ENCODE measurements around the gene P4HA2.
"Not testable (repeated sequence)": the region's sequence is repeated elsewhere in the genome, so short reads cannot be mapped to it uniquely, and the experiment has no call there.

The P4HA2 gene

DNA sequence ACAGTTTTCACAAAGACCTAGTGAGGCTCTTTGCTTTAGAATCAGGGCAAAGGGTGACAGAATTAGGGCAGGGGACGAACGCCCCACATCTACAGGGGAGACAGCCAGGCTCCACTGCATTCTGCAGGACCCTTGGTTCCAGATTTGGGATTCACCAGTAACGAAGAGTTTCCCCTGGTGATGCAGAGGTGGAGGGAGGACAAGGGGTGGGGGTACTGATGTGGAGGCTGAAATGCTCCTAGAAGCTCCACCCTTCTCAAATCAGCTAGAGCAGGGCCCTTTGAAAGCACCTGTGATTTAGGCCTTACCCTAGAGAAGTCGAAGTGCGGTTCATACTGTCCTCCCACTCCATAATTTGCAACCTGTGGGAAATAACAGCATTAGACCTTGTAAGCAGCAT, 29.1 kb downstream of the P4HA2 start:
- DNase-seq: no peak

DNA sequence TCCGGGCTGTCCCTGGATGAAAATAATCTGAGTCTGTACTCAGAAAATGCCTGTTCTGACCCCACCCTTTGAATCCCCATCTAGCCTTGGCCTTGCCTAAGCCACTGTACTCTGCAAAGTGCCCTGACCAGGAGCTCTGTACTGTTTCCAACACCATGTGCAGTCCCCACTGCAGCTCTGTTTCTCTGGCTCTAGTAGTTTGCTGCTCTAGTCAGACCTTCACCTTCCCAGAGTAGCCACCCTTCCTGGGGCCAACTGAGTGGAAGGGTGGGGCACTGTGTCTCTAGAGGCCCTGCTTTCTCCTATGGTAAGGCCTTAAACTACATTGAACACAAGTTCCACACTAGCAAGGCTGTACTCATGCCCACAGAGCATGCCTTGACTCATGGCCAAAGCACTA, 31.9 kb downstream of the P4HA2 start:
- DNase-seq: no peak

DNA sequence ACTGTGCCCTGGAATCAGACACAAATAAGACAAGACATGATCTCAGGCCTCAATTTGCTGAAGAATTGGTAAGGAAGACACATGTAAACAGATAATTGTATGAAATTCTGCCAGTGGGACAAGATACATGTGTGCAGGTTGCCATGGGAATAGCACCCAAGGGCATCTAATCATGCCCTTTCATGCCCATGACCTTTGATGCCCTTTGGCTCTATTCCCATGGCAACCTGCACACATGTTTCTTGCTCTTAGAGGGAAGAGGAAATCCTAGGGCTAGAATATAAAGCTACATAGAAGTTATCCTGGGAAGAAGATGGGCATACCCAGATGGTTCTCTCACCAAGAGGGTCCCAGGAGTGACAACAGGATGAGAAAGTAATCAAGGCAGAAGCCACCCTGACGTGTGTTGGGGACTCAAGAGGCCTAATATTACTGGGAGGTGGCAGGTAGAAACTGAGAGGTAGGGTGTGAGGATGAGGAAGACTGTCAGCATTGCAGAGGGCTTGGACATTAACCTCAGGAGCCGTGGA, 34.4 kb downstream of the P4HA2 start:
- DNase-seq: no peak

DNA sequence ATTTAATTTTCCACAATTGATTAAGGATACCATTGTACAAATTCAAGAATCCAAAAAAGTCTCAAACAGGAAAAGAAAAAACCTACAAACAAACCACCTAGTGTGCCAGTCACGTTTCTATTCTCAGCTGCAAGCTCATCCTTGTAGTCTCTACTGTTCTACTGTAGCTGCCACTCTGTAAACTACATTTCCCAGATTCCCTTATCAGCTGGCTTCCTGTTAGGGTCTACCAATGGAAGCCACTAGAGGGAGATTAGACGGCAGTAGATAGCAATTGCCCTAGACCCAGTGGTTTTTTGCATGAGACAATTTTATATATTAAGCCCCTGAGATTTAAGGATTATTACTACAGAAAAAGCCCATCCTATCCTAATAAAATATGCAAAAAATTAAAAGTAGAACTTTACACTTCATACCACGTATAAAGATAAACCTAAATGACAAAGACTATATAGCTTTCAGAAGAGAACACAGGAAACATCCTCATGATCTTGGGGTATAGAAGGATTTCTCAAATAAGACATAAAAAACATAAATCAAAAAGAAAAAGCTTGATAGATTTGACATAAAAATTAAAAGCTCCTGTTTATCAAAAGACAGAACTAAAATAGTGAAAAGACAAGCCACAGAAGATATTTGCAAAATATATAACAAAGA, 37.4 kb downstream of the P4HA2 start:
- DNase-seq: no peak

DNA sequence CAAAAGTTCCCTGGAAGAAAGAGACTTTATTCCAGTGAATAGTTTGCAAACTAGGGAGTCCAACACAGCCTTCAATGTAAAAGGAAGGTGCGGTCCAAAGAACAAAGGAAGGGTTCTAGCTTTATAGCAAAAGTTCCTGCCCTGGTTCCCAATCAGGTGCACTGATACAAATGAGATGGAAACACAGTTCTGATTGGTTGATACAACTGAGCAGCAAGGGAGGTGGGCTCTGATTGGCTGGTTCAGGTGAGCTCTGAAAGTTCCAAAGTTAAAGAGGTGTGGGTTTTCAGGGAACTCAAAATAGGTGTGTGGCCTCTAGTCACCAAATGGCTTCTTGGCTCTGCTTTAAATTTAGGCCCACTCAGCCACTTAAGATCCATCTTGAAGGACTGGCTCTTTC, 43.1 kb downstream of the P4HA2 start:
- no peak for DNase-seq

DNA sequence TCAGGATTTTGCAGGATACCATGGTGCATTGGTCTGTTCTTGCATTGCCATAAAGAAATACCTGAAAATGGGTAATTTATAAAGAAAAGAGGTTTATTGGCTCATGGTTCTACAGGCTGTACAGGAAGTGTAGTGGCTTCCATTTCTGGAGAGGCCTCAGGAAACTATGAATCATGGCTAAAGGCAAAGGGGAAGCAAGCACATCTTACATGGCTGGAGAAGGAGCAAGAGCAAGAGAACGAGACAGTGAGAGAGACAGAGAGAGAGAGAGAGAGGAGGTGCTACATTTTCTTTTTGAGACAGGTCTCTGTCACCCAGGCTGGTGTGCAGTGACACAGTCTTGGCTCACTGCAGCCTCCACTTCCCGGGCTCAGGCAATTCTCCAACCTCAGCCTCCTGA, 43.9 kb downstream of the P4HA2 start:
- no peak for DNase-seq

DNA sequence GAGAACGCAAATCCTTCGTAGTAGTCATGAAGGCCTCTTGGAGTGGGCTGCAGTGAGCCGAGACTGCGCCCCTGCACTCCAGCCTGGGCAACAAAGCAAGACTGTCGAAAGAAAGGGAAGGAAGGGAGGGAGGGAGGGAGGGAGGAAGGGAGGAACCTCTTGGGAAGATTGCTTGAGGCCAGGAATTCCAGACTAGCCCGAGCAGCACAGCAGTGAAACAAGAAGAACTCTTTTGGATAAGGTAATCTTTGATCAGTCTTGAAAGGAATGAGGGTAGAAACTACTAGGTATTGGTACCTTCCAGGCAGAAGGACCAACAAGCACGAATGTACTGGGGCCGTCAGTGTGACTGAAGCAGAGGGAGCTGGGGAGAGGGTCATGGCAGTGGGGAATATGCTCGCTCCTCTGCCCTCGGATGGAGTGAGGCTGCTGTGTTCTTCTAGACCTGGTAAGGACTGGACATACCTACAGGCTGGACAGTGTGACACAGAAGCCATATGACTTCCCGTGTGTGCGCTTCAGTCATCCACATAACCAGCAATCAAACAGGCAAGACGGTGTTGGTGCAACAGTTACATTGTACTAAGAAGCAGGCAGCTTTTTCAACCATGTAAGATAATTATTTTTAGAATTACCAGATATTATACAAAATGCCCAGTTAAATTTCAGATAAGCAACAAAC, 45.2 kb downstream of the P4HA2 start:
- DNase-seq: peak; percentile 81

DNA sequence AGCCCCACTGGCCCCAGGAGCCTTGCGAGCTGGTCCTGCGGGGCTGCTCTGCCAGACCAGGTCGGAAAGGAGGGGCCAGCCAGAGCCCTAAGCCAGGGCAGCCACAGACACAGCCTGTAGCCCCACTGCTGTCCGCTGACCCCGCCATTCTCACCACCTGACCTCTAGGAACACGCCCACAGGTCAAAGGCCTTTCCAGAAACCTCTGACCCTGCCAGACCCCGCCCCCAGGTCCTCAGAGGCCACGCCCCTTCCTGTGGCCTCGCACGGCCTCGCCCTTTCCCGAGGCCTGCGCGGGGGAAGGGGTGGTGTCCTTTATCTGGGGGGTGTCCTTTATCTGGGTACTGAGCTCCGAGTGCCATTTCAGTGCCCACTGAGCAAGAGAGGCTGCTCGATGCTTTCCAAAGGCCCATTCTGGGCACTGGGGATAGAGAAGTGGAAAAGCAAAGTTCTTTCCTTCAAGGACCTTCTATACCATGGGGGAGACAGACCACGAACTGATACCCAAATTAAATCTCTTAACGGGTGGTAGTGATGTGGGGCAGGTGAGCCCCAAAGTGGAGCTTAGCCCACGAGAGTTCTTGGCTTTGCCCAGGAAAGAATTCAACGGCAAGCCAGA, 46.5 kb downstream of the P4HA2 start:
- no peak for DNase-seq

DNA sequence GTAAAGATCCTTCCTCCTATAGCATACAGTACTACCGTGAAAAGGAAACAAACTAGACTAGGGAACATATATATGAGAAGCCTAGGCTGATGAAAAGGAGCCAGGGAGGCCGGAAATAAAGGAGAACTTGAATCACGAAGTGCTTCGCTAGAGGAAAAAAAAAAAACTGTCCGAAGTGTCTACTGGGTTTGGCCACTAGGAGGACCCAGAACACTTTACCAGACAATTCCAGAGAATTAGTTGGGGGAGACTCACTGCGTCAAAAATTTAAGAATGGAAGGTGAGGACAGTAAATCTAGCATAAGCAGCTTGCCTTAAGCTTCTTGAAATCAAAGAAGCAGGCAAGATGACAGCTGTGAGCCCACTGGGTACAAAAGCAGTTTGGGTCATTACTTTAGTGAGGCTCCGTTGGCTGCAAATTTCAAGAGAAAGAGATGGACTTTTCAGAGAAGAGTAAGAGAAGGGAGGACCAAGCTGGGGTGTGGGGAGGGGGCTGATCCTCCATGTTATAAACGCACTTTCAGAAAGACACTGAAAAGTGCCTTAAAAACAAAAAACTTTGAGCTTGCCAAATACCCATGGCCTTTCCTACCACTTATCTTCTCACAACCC, 47.4 kb downstream of the P4HA2 start:
- DNase-seq: no peak

DNA sequence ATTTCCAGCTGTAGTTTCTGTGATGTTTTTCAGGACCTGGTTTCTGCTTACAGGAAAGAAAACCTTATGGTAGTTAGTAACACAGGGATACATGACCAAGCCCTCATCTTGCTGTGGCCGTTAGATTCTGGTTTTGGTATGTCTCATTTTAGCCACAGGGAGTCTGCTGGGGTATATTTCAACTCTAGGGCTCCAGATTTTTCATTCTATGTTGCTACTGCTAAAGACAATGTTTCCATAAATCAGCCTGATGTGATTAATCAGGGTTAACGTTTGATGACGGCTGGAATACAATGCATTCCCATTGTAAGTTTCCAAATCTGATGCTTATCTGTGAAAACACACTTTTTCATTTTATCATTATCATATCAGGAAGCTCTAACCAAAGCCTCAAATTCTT, 48.2 kb downstream of the P4HA2 start:
- DNase-seq: no peak

DNA sequence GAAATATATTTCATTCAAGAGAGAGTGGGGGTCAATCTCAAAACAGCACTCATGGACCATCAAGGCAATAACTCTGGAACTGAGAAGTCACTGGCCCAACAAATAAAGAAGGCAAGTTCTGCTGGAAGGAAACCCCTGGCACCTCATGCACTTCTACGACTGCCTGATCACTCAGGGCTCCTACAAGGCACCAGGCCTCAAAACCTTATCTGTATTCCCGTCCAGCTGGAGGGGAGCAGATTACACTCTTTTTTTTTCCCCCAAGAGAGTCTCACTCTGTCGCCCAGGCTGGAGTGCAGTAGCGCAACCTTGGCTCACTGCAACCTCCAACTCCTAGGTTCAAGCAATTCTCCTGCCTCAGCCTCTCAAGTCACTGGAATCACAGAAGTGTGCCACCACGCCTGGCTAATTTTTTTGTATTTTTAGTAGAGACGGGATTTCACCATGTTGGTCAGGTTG, 49.9 kb downstream of the P4HA2 start:
- no peak for DNase-seq

DNA sequence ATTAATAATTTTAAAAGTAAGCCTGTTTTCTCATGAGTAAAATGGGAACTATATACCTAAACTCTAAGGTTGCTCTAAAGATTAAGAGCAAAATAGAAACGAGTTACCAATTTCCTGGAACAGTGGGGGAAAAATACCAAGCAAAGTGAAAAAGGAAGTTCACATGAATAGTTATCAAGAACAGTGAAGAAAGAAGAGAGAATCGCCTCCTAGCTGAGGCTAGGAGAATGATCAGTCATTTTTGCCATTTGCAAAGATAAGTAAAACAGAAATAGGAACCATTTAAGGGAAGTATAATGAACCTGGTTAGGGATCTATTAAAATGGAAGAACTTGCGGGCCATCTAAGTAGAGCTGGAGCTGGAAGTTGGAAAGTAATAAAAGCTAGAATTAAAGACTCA, 50.7 kb downstream of the P4HA2 start:
- DNase-seq: no peak

DNA sequence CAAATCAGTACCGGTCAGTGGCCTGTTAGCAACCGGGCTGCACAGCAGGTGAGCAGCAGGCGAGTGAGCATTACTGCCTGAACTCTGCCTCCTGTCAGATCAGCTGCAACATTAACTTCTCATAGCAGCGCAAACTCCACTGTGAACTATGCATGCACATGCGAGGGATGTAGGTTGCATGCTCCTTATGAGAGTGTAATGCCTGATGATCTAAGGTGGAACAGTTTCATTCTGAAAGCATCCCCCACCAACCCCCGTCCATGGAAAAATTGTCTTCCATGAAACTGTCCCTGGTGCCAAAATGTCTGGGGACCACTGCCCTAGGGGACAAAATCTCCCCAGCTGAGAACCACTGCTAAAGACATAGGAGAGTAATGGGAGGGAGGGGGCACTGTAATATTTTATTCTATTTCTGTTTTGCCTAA, 51.1 kb downstream of the P4HA2 start:
- no peak for DNase-seq

DNA sequence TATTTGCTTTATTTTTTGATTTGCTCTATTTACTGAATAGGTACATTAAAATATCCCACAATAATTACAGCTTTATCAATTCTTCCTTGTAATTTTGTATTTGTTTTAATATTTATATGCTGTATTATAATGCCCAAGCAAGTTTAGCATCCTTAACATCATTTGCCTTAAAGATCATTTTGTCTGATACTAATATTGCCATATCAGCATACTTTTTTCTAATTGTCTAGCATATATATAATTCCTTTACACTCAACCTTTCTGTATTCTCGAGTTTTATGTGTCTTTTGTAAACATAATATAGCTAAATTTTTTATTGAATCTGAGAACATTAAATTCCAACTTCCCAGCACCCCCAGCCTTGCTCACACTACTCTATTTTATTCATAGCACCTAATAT, 64.7 kb downstream of the P4HA2 start:
- no peak for DNase-seq

DNA sequence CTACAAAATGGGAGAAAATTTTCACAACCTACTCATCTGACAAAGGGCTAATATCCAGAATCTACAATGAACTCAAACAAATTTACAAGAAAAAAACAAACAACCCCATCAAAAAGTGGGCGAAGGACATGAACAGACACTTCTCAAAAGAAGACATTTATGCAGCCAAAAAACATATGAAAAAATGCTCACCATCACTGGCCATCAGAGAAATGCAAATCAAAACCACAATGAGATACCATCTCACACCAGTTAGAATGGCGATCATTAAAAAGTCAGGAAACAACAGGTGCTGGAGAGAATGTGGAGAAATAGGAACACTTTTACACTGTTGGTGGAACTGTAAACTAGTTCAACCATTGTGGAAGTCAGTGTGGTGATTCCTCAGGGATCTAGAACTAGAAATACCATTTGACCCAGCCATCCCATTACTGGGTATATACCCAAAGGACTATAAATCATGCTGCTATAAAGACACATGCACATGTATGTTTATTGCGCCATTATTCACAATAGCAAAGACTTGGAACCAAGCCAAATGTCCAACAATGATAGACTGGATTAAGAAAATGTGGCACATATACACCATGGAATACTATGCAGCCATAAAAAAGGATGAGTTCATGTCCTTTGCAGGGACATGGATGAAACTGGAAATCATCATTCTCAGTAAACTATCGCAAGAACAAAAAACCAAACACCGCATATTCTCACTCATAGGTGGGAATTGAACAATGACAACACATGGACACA, 65.9 kb downstream of the P4HA2 start:
- not testable (repeated sequence) for DNase-seq

DNA sequence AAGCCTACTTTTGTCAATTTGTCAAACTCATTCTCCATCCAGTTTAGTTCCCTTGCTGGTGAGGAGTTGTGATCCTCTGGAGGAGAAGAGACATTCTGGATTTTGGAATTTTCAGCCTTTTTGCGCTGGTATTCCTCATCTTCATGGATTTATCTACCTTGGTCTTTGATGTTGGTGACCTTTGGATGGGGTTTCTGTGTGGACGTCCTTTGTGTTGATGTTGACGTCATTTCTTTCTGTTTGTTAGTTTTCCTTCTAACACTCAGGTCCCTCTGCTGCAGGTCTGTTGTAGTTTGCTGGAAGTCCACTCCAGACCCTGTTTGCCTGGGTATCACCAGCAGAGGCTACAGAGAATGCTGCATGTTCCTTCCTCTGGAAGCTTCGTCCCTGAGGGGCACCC, 71.2 kb downstream of the P4HA2 start:
- DNase-seq: no peak

DNA sequence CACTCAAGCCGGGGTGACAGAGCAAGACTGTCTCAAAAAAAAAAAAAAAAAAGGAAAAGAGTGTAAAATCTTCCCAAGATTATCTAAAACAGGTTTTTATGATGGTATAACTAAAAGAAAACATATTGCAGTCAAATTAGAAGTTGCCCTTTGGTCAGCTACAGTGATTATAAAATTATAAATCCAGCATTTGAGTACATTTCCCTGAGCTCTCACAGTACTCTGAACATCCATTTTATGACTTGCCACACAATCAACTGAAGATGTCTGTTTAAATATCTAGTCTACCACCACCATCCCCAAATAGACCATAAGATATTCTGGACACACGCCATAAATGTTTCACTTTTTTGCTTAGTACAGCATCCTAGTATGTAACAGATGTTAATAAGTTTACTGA, 77.1 kb downstream of the P4HA2 start:
- DNase-seq: no peak

DNA sequence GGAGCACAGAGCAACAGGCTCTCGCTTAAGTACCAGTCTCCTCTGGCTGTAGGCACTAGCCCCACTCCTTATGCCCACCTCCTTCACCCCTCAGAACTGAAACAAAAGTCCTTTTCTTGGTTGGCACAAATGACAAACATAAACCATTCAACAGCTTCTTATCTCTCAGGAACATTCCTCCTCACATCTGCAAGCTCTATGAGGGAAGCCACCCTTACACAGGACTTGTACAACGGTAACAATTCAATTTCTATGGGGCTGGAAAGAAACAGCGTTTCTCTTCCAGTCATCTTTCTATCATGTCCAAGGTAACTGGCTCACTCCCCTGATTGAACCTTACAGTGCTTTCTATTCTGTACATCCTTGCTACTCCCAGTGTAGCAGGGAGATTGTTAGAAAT, 80.0 kb downstream of the P4HA2 start:
- no peak for DNase-seq

DNA sequence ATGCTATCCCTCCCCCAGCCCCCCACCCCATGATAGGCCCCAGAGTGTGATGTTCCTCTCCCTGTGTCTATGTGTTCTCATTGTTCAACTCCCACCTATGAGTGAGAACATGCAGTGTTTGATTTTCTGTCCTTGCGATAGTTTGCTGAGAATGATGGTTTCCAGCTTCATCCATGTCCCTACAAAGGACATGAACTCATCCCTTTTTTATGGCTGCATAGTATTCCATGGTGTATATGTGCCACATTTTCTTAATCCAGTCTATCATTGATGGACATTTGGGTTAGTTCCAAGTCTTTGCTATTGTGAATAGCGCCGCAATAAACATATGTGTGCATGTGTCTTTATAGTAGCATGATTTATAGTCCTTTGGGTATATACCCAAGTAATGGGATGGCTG, 82.3 kb downstream of the P4HA2 start:
- not testable (repeated sequence) for DNase-seq

DNA sequence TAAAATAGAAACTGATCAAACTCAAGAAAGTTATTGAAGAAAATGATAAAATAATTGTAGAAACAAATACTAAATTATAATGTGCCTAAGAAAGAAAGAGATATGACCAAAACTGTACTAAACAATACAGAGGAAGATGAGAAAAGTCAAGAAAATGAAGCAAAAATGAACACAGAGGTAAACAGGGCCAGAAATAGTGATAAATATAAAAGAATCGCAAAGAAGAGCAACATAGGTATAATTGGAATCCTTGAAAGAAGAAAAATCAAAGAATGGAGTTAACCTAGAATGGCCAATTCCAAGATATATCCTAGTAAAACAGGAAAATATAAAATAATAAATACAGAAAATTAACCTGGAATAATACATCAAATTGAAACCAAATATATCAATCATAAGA, 84.5 kb downstream of the P4HA2 start:
- DNase-seq: no peak

DNA sequence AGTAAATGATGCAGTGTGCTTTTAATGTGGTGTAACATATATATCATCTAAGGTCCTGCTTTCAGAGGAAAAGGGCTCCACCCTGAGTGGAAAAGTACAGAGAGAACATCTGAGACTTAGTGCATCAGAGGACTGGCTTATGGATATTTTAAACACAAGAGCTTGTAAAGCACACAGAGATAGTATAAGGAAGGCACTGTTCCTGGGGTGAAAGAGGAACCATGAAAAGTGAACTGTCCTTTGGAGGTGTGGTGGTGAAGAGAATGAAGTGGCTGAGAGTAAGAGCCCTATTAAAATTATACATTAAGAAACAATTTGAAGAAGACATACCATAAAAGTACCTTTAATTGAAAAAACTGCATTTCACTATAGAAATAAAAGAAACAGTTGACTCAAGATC, 85.2 kb downstream of the P4HA2 start:
- DNase-seq: no peak
